CD4-positive, alpha-beta memory T cell (primary cell): ENCODE data around the gene PIEZO1. TPM values are rescaled to one million over a fixed set of nuclear protein-coding genes. Genes with fewer than 3 reads are reported as not detected.

Experiments used
- CTCF ChIA-PET: fragments of 350-600 bp; sonication (Branson Sonifier 250); formaldehyde crosslinking; loops from one replicate; lab custom pipeline; 2021; ENCODE audit warnings: inconsistent platforms; ENCODE audit not compliant: partially characterized antibody; lab: Charles Lee
- POLR2A ChIA-PET: fragments of 350-600 bp; sonication (Branson Sonifier 250); formaldehyde crosslinking; loops from one replicate; lab custom pipeline; 2021; ENCODE audit not compliant: partially characterized antibody; lab: Charles Lee
- DNase-seq, 5 donors: peaks; one replicate each; pipeline versions ENCODE4 v3.0.0 to v3.0.0-alpha.2; 2020 to 2022; ENCODE audit warnings: mixed read lengths in 1 of 5
- H3K27ac ChIP-seq: one replicate; pipeline ENCODE4 v1.7.0; 2013; ENCODE audit warnings: low read depth, low read length
- H3K27me3 ChIP-seq: 2 replicates; pipeline ENCODE4 v1.7.0; 2013; ENCODE audit warnings: mild to moderate bottlenecking, low read length, moderate library complexity; ENCODE audit not compliant: insufficient read depth
- H3K36me3 ChIP-seq: 2 replicates; pipeline ENCODE4 v1.7.0; 2013; ENCODE audit warnings: mild to moderate bottlenecking, low read length, moderate library complexity; ENCODE audit not compliant: insufficient read depth
- H3K4me1 ChIP-seq: 2 replicates; pipeline ENCODE4 v1.7.0; 2013; ENCODE audit warnings: mild to moderate bottlenecking, low read length, moderate library complexity; ENCODE audit not compliant: insufficient read depth
- H3K4me3 ChIP-seq, 2 donors: one replicate each; pipeline ENCODE4 v1.7.0; 2013; ENCODE audit warnings: low read length in 2 of 2, mild to moderate bottlenecking in 1 of 2
- H3K9me3 ChIP-seq, 2 donors: one replicate each; pipeline ENCODE4 v1.7.0; 2013; ENCODE audit warnings: low read length in 2 of 2, control low read depth in 1 of 2; ENCODE audit not compliant: control insufficient read depth in 1 of 2
- H3K27ac Mint-ChIP-seq, 7 donors: one replicate each; pipeline ENCODE4 v1.8.0; 2020 to 2021; ENCODE audit warnings: mixed read lengths in 7 of 7, mild to moderate bottlenecking in 6 of 7, inconsistent platforms in 3 of 7, moderate library complexity in 3 of 7
- H3K27me3 Mint-ChIP-seq, 2 donors: one replicate each; pipeline ENCODE4 v1.8.0; 2020 to 2021; ENCODE audit warnings: mixed read lengths in 2 of 2
- H3K36me3 Mint-ChIP-seq, 2 donors: one replicate each; pipeline ENCODE4 v1.8.0; 2020 to 2021; ENCODE audit warnings: mixed read lengths in 2 of 2, inconsistent platforms in 1 of 2, mild to moderate bottlenecking in 1 of 2
- H3K4me1 Mint-ChIP-seq, 4 donors: one replicate each; pipeline ENCODE4 v1.8.0; 2020 to 2021; ENCODE audit warnings: mixed read lengths in 4 of 4, mild to moderate bottlenecking in 1 of 4
- H3K4me3 Mint-ChIP-seq, 8 donors: one replicate each; pipeline ENCODE4 v1.8.0; 2020 to 2021; ENCODE audit warnings: mixed read lengths in 8 of 8, mild to moderate bottlenecking in 7 of 8, moderate library complexity in 6 of 8, inconsistent platforms in 3 of 8
- H3K9me3 Mint-ChIP-seq, 8 donors: one replicate each; pipeline ENCODE4 v1.8.0; 2020 to 2021; ENCODE audit warnings: mixed read lengths in 8 of 8, mild to moderate bottlenecking in 5 of 8, inconsistent platforms in 3 of 8, moderate library complexity in 1 of 8
- intact Hi-C: fragments of 100-400 bp; cut with micrococcal nuclease; formaldehyde crosslinking; loops from one replicate; pipeline ENCODE4 v1.15.1; 2023
- polyA plus RNA-seq, 2 donors: library from polyadenylated mRNA; unstranded; fragments of 300-500 nt; fragmentation: Illumina TruSeq; gene quantifications; one replicate each; pipeline ENCODE4 v1.2.3, GENCODE V29; 2021
- total RNA-seq, 2 experiments: library from RNA; stranded (reverse); gene quantifications; one replicate each; pipeline ENCODE4 v1.2.3, GENCODE V29; 2021

Gene PIEZO1
- total and polyA plus RNA-seq, 4 experiments from 2014 or later, result 12.0 to 302 (median 171) TPM

DNA sequence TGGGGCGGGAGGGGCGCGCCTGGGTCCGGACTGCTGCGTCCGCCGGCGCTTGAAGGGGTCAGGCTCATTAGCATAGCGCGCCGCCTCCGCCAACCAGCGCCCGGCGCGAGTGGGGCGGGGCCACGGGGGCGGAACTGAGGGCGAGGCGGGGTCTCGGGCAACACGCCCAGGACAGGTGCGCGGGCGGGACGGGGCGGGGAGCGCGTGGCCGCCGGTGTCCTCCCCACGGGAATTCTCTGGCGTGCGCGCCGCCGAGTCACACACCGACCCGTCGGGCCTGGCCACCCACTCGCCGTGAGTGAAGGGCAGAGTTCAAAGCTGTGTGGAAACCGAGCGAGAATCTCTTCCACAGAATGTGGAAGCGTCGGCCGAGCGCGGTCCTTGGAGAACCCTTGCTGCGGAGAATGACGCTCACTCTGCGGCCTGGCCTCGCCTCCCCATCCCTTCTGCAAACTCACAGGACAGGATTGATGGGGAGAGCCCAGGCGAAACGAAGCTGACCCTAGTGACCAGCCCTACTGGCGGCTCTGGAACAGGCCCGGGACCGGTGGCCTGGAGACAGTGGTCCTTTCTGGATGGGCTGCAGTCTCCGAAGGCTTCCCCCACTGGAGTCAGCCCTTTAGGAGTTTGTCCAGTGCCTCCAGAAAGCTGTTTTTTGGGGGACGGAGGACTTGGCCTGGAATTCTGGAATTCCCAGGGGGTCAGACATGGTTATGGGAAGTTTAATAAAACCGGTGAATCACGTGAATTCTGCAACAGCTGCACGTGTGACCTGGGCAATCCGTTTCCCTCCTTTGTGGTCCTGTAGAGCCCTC, 98.4 kb downstream of the PIEZO1 start, which contains the start of gene SNAI3:
TSS of gene SNAI3 (minus strand) at position 69 of the 815 bp plus-strand sequence. CDS start 101 bp downstream, outside the sequence.
- peak within 1 kb of the TSS; percentile 68 for H3K27ac ChIP-seq
- ChIA-PET CTCF (interaction anchor here (1.2 to 3.3 kb wide), 4 partner anchors 14 to 94 kb away, joined by 3 to 21 read pairs (median 8); no protein-coding TSS in a partner anchor), POLR2A (interaction anchor here (0.6 to 10.2 kb wide), 12 partner anchors 11 to 125 kb away, joined by 3 to 249 read pairs (median 6); partner anchors contain the start of genes APRT, CTU2, MVD and RNF166)
- H3K9me3 ChIP-seq, result no peaks in the 10 kb centered on the region
- peak; percentile 74 to 84 (median 78) for DNase-seq
- peak within 1 kb of the TSS; percentile 81 to 89 (median 84) for H3K4me3 Mint-ChIP-seq
- H3K4me1 ChIP-seq, result peaks cover 68% of the 10 kb centered on the region
- intact Hi-C loops, result loop anchor here (1.0 to 5.0 kb wide), 6 partner anchors 15 to 96 kb away; partner anchors contain the start of genes CTU2, CYBA, IL17C and MVD
- no peaks in the 10 kb centered on the region for H3K27me3 ChIP-seq
- no peaks in the 10 kb centered on the region for H3K9me3 Mint-ChIP-seq
- H3K4me3 ChIP-seq, result peak within 1 kb of the TSS; percentile 82 to 90
- no peaks in the 10 kb centered on the region for H3K27me3 Mint-ChIP-seq
- peaks cover 0 to 8% of the 10 kb centered on the region in 2 donors for H3K36me3 Mint-ChIP-seq
- H3K4me1 Mint-ChIP-seq, result peaks cover 26 to 67% (median 49%) of the 10 kb centered on the region in 4 donors
- no peaks in the 10 kb centered on the region for H3K36me3 ChIP-seq
- peak within 1 kb of the TSS; percentile 25 to 96 (median 79) for H3K27ac Mint-ChIP-seq

- intact Hi-C loops, result loop anchor here (1.0 to 5.0 kb wide), 6 partner anchors 15 to 96 kb away; partner anchors contain the start of genes CTU2, CYBA, IL17C and MVD
- ChIA-PET CTCF (interaction anchor here (1.2 to 3.3 kb wide), 4 partner anchors 14 to 93 kb away, joined by 3 to 21 read pairs (median 8); no protein-coding TSS in a partner anchor), POLR2A (interaction anchor here (1.2 to 10.2 kb wide), 9 partner anchors 11 to 116 kb away, joined by 3 to 249 read pairs (median 6); partner anchors contain the start of genes CTU2, RNF166 and ZC3H18)
- peak overlapping the region in 6 of 7 donors; percentile 53 to 96 (median 80) for H3K27ac Mint-ChIP-seq
- no peaks in the 10 kb centered on the region for H3K9me3 Mint-ChIP-seq
- H3K4me3 Mint-ChIP-seq, result peak overlapping the region; percentile 81 to 89 (median 84)
- Histone ChIP-seq H3K27ac (peak overlapping the region; percentile 68), H3K4me3 (peak overlapping the region; percentile 82 to 90), H3K27me3 (no peaks in the 10 kb centered on the region), H3K36me3 (peaks cover under 1% of the 10 kb centered on the region), H3K4me1 (peaks cover 68% of the 10 kb centered on the region), H3K9me3 (no peaks in the 10 kb centered on the region)
- peaks cover under 1 to 11% of the 10 kb centered on the region in 2 donors for H3K36me3 Mint-ChIP-seq
- H3K4me1 Mint-ChIP-seq, result peaks cover 26 to 67% (median 49%) of the 10 kb centered on the region in 4 donors
- peak in 1 of 5 donors; percentile 56 for DNase-seq
- H3K27me3 Mint-ChIP-seq, result no peaks in the 10 kb centered on the region
Observed at GRCh38 chr16:88686062-88686438, 99.0 kb downstream of the PIEZO1 start.

DNA sequence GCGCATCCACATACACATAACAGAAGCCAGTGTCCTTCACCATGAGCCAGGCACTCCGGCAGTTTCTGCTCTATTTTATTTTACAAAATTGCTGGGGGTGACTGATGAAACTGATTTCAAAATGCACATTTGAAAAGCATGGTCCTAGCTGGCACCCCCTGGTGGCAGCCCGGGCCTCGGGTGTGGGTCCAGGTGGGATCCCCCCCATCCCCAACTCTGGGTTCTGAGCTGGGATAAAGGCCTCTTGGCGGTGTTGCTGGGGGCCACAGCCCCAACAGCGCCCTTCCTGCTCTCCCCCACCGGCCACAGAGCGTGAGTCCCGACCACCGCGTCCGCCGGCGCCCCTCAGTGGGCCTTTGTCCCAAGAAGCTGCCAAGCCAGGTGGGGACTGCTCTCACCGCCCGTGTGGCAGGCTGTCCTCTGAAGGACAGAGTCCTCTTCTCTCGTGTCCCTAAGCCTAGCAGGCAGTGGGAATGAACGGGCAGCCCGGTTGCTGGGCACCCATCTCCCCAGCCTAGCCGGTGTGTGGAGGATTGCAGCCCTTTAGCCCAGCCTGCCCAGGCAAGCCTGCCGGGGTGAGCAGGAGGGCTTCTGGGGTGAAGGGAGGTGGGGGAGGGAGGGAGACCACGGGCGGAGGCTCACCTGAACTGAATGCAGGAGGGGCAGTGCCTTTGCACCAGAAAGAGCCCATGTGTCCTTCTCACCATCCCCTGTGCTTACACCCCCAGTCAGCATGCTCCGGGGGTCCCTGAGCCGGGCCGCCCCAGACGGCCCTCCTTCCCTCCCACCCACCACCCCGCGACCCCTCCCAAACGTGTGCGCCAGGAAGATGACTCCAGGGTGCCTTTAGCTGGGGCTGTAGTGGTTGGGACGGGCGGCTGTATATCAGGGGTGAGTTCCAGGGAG, 99.6 kb downstream of the PIEZO1 start:
- no peaks in the 10 kb centered on the region for H3K9me3 Mint-ChIP-seq
- POLR2A ChIA-PET, result interaction anchor here (1.0 to 10.2 kb wide), 11 partner anchors 12 to 115 kb away, joined by 3 to 249 read pairs (median 5); partner anchors contain the start of genes CTU2, MVD, RNF166 and ZC3H18
- Histone ChIP-seq H3K36me3 (peaks cover 7% of the 10 kb centered on the region), H3K27ac (peak overlapping the region; percentile 68), H3K9me3 (no peaks in the 10 kb centered on the region), H3K27me3 (no peaks in the 10 kb centered on the region), H3K4me3 (peak overlapping the region; percentile 82 to 90), H3K4me1 (peaks cover 68% of the 10 kb centered on the region)
- peak; percentile 48 to 74 (median 49) for DNase-seq
- CTCF ChIA-PET, result interaction anchor here (0.7 to 3.3 kb wide), 10 partner anchors 9 to 115 kb away, joined by 3 to 21 read pairs (median 5); partner anchors contain the start of gene ZC3H18
- H3K36me3 Mint-ChIP-seq, result peaks cover 3 to 14% of the 10 kb centered on the region in 2 donors
- peak overlapping the region; percentile 60 to 96 (median 79) for H3K27ac Mint-ChIP-seq
- H3K4me3 Mint-ChIP-seq, result peak overlapping the region; percentile 81 to 89 (median 84)
- no peaks in the 10 kb centered on the region for H3K27me3 Mint-ChIP-seq
- H3K4me1 Mint-ChIP-seq, result peaks cover 23 to 67% (median 46%) of the 10 kb centered on the region in 4 donors
- intact Hi-C loops, result loop anchor here (1.0 to 5.0 kb wide), 6 partner anchors 16 to 97 kb away; partner anchors contain the start of genes CTU2, CYBA, IL17C and MVD

GRCh38 chr16:88684569-88685155, 100.4 kb downstream of the PIEZO1 start:
- H3K9me3 Mint-ChIP-seq, result no peaks in the 10 kb centered on the region
- intact Hi-C loops, result loop anchor here (5.0 kb wide), 2 partner anchors 47 to 98 kb away; partner anchors contain the start of gene IL17C
- peaks cover 60% of the 10 kb centered on the region for H3K4me1 ChIP-seq
- ChIA-PET CTCF (interaction anchor here (0.8 to 3.3 kb wide), 9 partner anchors 8 to 115 kb away, joined by 3 to 21 read pairs (median 5); partner anchors contain the start of gene ZC3H18), POLR2A (interaction anchor here (1.0 to 10.2 kb wide), 8 partner anchors 13 to 114 kb away, joined by 3 to 249 read pairs (median 5); partner anchors contain the start of genes CTU2, MVD, RNF166 and ZC3H18)
- H3K27ac ChIP-seq, result peak overlapping the region; percentile 68
- H3K4me1 Mint-ChIP-seq, result peaks cover 25 to 60% (median 43%) of the 10 kb centered on the region in 4 donors
- H3K4me3 Mint-ChIP-seq, result peak overlapping the region; percentile 81 to 89 (median 84)
- H3K27me3 Mint-ChIP-seq, result no peaks in the 10 kb centered on the region
- H3K27ac Mint-ChIP-seq, result peak overlapping the region; percentile 10 to 96 (median 79)
- peak overlapping the region in 1 of 2 donors; percentile 82 for H3K4me3 ChIP-seq
- DNase-seq, result no peak
- peaks cover 3 to 16% of the 10 kb centered on the region in 2 donors for H3K36me3 Mint-ChIP-seq
- H3K9me3 ChIP-seq, result no peaks in the 10 kb centered on the region
- H3K36me3 ChIP-seq, result peaks cover 11% of the 10 kb centered on the region
- no peaks in the 10 kb centered on the region for H3K27me3 ChIP-seq

GRCh38 chr16:88681709-88682451, 103.1 kb downstream of the PIEZO1 start:
- no peaks in the 10 kb centered on the region for H3K27me3 ChIP-seq
- Mint-ChIP-seq H3K27ac (peak overlapping the region; percentile 88 to 98 (median 93)), H3K4me3 (peak overlapping the region; percentile 74 to 90 (median 80)), H3K27me3 (no peaks in the 10 kb centered on the region), H3K36me3 (peaks cover 3 to 22% of the 10 kb centered on the region in 2 donors), H3K9me3 (no peaks in the 10 kb centered on the region), H3K4me1 (peaks cover 23 to 49% (median 37%) of the 10 kb centered on the region in 4 donors)
- H3K4me1 ChIP-seq, result peaks cover 49% of the 10 kb centered on the region
- intact Hi-C loops, result loop anchor here (1.0 kb wide), 1 partner anchor 19 kb away; no protein-coding TSS in a partner anchor
- H3K27ac ChIP-seq, result peak overlapping the region; percentile 58
- no peaks in the 10 kb centered on the region for H3K9me3 ChIP-seq
- H3K4me3 ChIP-seq, result no peak overlapping the region
- POLR2A ChIA-PET, result interaction anchor here (0.7 to 8.0 kb wide), 10 partner anchors 11 to 175 kb away, joined by 3 to 91 read pairs (median 6); partner anchors contain the start of genes CTU2, CYBA, GALNS and MVD
- CTCF ChIA-PET, result interaction anchor here (1.1 to 2.2 kb wide), 3 partner anchors 12 to 22 kb away, joined by 4 to 10 read pairs (median 4); no protein-coding TSS in a partner anchor
- H3K36me3 ChIP-seq, result peaks cover 33% of the 10 kb centered on the region
- peak; percentile 53 to 78 (median 53) for DNase-seq
